ENCODE data around the gene GIT1. TPM values are rescaled to one million over a fixed set of nuclear protein-coding genes. Genes with fewer than 3 reads are reported as not detected.

Gene GIT1
- polyA plus RNA-seq, 1 experiment: 32.0 TPM

- peak within 1 kb of the TSS; percentile 49 for H3K4me3 ChIP-seq (ENCODE audit: low read depth, low read length)
- peaks cover 4% of the 10 kb centered on the region for H3K36me3 ChIP-seq (ENCODE audit: control insufficient read depth, insufficient read depth, low read length)
- CTCF ChIA-PET: interaction anchor here (0.9 to 4.7 kb wide), 7 partner anchors 11 to 443 kb away, joined by 3 to 30 read pairs (median 11); no protein-coding TSS in a partner anchor
- DNase-seq (ENCODE audit: low read depth): no peak
- H3K27me3 ChIP-seq (ENCODE audit: control insufficient read depth, insufficient read depth, low read length): no peaks in the 10 kb centered on the region
- POLR2A ChIA-PET: interaction anchor here (0.6 kb wide), 1 partner anchor 195 kb away, joined by 4 read pairs; no protein-coding TSS in a partner anchor
- TF ChIP-seq, protein P1, sequence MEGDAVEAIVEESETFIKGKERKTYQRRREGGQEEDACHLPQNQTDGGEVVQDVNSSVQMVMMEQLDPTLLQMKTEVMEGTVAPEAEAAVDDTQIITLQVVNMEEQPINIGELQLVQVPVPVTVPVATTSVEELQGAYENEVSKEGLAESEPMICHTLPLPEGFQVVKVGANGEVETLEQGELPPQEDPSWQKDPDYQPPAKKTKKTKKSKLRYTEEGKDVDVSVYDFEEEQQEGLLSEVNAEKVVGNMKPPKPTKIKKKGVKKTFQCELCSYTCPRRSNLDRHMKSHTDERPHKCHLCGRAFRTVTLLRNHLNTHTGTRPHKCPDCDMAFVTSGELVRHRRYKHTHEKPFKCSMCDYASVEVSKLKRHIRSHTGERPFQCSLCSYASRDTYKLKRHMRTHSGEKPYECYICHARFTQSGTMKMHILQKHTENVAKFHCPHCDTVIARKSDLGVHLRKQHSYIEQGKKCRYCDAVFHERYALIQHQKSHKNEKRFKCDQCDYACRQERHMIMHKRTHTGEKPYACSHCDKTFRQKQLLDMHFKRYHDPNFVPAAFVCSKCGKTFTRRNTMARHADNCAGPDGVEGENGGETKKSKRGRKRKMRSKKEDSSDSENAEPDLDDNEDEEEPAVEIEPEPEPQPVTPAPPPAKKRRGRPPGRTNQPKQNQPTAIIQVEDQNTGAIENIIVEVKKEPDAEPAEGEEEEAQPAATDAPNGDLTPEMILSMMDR (IDR thresholded peaks at IDR 0.05; ENCODE audit: insufficient read depth, low read depth, low read length): no peak
Measured at GRCh38 chr17:29566473-29567303, 22.8 kb downstream of the GIT1 start, which contains the start of gene ABHD15. Gene ABHD15, minus strand, starts transcription at chr17:29567037. Its CDS starts 71 bp downstream, at chr17:29566966.

GRCh38 chr17:29565643-29566472 is 23.6 kb downstream of the GIT1 start:
- DNase-seq (ENCODE audit: low read depth): no peak
- CTCF ChIA-PET: interaction anchor here (0.9 to 4.7 kb wide), 7 partner anchors 10 to 442 kb away, joined by 3 to 30 read pairs (median 4); no protein-coding TSS in a partner anchor
- POLR2A ChIA-PET: no interaction called here
- peak overlapping the region; percentile 33 for H3K4me3 ChIP-seq (ENCODE audit: low read depth, low read length)
- H3K36me3 ChIP-seq (ENCODE audit: control insufficient read depth, insufficient read depth, low read length): peaks cover 4% of the 10 kb centered on the region
- no peaks in the 10 kb centered on the region for H3K27me3 ChIP-seq (ENCODE audit: control insufficient read depth, insufficient read depth, low read length)
- TF ChIP-seq, protein P1 (IDR thresholded peaks at IDR 0.05; ENCODE audit: insufficient read depth, low read depth, low read length): no peak

- Histone ChIP-seq H3K27me3 (ENCODE audit: control insufficient read depth, insufficient read depth, low read length) (no peaks in the 10 kb centered on the region), H3K4me3 (ENCODE audit: low read depth, low read length) (no peak overlapping the region), H3K36me3 (ENCODE audit: control insufficient read depth, insufficient read depth, low read length) (peaks cover 4% of the 10 kb centered on the region)
- ChIA-PET POLR2A (interaction anchor here (0.6 kb wide), 1 partner anchor 151 kb away, joined by 5 read pairs; no protein-coding TSS in a partner anchor), CTCF (interaction anchor here (0.6 to 1.5 kb wide), 3 partner anchors 14 to 54 kb away, joined by 3 to 4 read pairs (median 3); no protein-coding TSS in a partner anchor)
- no peak for DNase-seq (ENCODE audit: low read depth)
- TF ChIP-seq, protein P1 (IDR thresholded peaks at IDR 0.05; ENCODE audit: insufficient read depth, low read depth, low read length): no peak
Measured at GRCh38 chr17:29563816-29564215, 25.6 kb downstream of the GIT1 start.

- CTCF ChIA-PET: interaction anchor here (0.6 kb wide), 1 partner anchor 192 kb away, joined by 3 read pairs; no protein-coding TSS in a partner anchor
Measured at GRCh38 chr17:29562615-29563014, 26.8 kb downstream of the GIT1 start.

More at GRCh38 chr17:29562615-29563014, 26.8 kb downstream of the GIT1 start:
- POLR2A ChIA-PET: no interaction called here
- TF ChIP-seq, protein P1 (IDR thresholded peaks at IDR 0.05; ENCODE audit: insufficient read depth, low read depth, low read length): no peak
- no peak for DNase-seq (ENCODE audit: low read depth)
- no peak overlapping the region for H3K4me3 ChIP-seq (ENCODE audit: low read depth, low read length)
- H3K36me3 ChIP-seq (ENCODE audit: control insufficient read depth, insufficient read depth, low read length): peaks cover 4% of the 10 kb centered on the region
- no peaks in the 10 kb centered on the region for H3K27me3 ChIP-seq (ENCODE audit: control insufficient read depth, insufficient read depth, low read length)
